Trophoblast cell (in vitro differentiated cells and primary cell): ENCODE data around the gene DEPDC5.

ENCODE experiments used
- DNase-seq, 2 donors: peaks; one replicate each; pipeline ENCODE4 v3.0.0-alpha.2; 2016
- H2AFZ ChIP-seq: 2 replicates; pipeline ENCODE4 v1.6.1; 2013; ENCODE audit warnings: low read length, moderate library complexity, mild to moderate bottlenecking; ENCODE audit not compliant: insufficient read depth, poor library complexity
- H2AK5ac ChIP-seq: 2 replicates; pipeline ENCODE4 v1.6.1; 2013; ENCODE audit warnings: mild to moderate bottlenecking, low read length
- H2BK120ac ChIP-seq: 2 replicates; pipeline ENCODE4 v1.6.1; 2013; ENCODE audit warnings: low read length, mild to moderate bottlenecking, moderate library complexity; ENCODE audit not compliant: insufficient read depth, poor library complexity
- H2BK12ac ChIP-seq: 2 replicates; pipeline ENCODE4 v1.6.1; 2013; ENCODE audit warnings: mild to moderate bottlenecking, low read length, moderate library complexity
- H2BK5ac ChIP-seq: 2 replicates; pipeline ENCODE4 v1.6.1; 2013; ENCODE audit warnings: low read length, low read depth, moderate library complexity, mild to moderate bottlenecking; ENCODE audit not compliant: poor library complexity
- H3K14ac ChIP-seq: 2 replicates; pipeline ENCODE4 v1.6.1; 2013; ENCODE audit warnings: mild to moderate bottlenecking, low read length
- H3K18ac ChIP-seq: 2 replicates; pipeline ENCODE4 v1.6.1; 2013; ENCODE audit warnings: mild to moderate bottlenecking, low read length
- H3K23ac ChIP-seq: 2 replicates; pipeline ENCODE4 v1.6.1; 2013; ENCODE audit warnings: low read length
- H3K27ac ChIP-seq: 2 replicates; pipeline ENCODE4 v1.5.1; 2013; ENCODE audit warnings: low read depth, mild to moderate bottlenecking, inconsistent platforms, low read length, moderate library complexity
- H3K27me3 ChIP-seq: 2 replicates; pipeline ENCODE4 v1.6.1; 2013; ENCODE audit warnings: inconsistent platforms, mild to moderate bottlenecking, low read length, moderate library complexity; ENCODE audit not compliant: insufficient read depth
- H3K36me3 ChIP-seq, 2 experiments: 1 replicate in 1 of 2; 2 replicates in 1 of 2; pipeline ENCODE4 v1.6.1; 2013; ENCODE audit warnings: low read length in 2 of 2, mild to moderate bottlenecking in 2 of 2, moderate library complexity in 1 of 2; ENCODE audit not compliant: insufficient read depth in 2 of 2, control insufficient read depth in 1 of 2
- H3K4ac ChIP-seq: 2 replicates; pipeline ENCODE4 v1.6.1; 2013; ENCODE audit warnings: low read depth, mild to moderate bottlenecking, low read length, moderate library complexity
- H3K4me1 ChIP-seq, 2 experiments: 1 replicate in 1 of 2; 2 replicates in 1 of 2; pipeline ENCODE4 v1.6.1; 2013; ENCODE audit warnings: low read length in 2 of 2, mild to moderate bottlenecking in 2 of 2, moderate library complexity in 1 of 2; ENCODE audit not compliant: insufficient read depth in 2 of 2, control insufficient read depth in 1 of 2
- H3K4me2 ChIP-seq: 2 replicates; pipeline ENCODE4 v1.6.1; 2013; ENCODE audit warnings: inconsistent platforms, mild to moderate bottlenecking, low read length, moderate library complexity
- H3K4me3 ChIP-seq: 2 replicates; pipeline ENCODE4 v1.5.1; 2013; ENCODE audit warnings: mild to moderate bottlenecking, low read depth, low read length, inconsistent platforms
- H3K79me1 ChIP-seq: one replicate; pipeline ENCODE4 v1.6.1; 2013; ENCODE audit warnings: low read length
- H3K79me2 ChIP-seq: 2 replicates; pipeline ENCODE4 v1.6.1; 2013; ENCODE audit warnings: low read length, mild to moderate bottlenecking; ENCODE audit not compliant: control insufficient read depth, insufficient read depth, poor library complexity
- H3K9ac ChIP-seq: 2 replicates; pipeline ENCODE4 v1.6.1; 2013; ENCODE audit warnings: mild to moderate bottlenecking, low read length
- H3K9me3 ChIP-seq: 2 replicates; pipeline ENCODE4 v1.6.1; 2013; ENCODE audit warnings: low read depth, mild to moderate bottlenecking, control low read depth, inconsistent platforms, low read length; ENCODE audit not compliant: insufficient read depth
- H4K12ac ChIP-seq: 2 replicates; pipeline ENCODE4 v1.6.1; 2013; ENCODE audit warnings: low read depth, mild to moderate bottlenecking, low read length, moderate library complexity
- H4K8ac ChIP-seq: 2 replicates; pipeline ENCODE4 v1.6.1; 2013; ENCODE audit warnings: low read depth, mild to moderate bottlenecking, low read length, moderate library complexity
- H4K91ac ChIP-seq: one replicate; pipeline ENCODE4 v1.6.1; 2013; ENCODE audit warnings: low read depth, mild to moderate bottlenecking, low read length, moderate library complexity
- WGBS: extraction: QIAGEN DNeasy Blood & Tissue Kit; methylation state at CpG from one replicate; pipeline ENCODE4 v1.1.7; 2013; ENCODE audit warnings: missing lambda C conversion rate; ENCODE audit not compliant: insufficient read length, insufficient coverage; ENCODE audit errors: extremely low coverage; 5-methylcytosine and 5-hydroxymethylcytosine counted together

Gene DEPDC5

GRCh38 chr22:31923136-31923535 lies 169.3 kb downstream of the DEPDC5 start:
- H2AK5ac ChIP-seq, result no peak overlapping the region
- no peak overlapping the region for H4K12ac ChIP-seq
- H3K27me3 ChIP-seq, result no peaks in the 10 kb centered on the region
- H3K27ac ChIP-seq, result no peak overlapping the region
- DNase-seq, result peak in 1 of 2 donors; percentile 28
- H4K8ac ChIP-seq, result no peak overlapping the region
- H3K4me3 ChIP-seq, result no peak overlapping the region
- H2BK12ac ChIP-seq, result no peak overlapping the region
- no peak overlapping the region for H2BK120ac ChIP-seq
- H3K4ac ChIP-seq, result no peak overlapping the region
- no peaks in the 10 kb centered on the region for H3K36me3 ChIP-seq
- no peak overlapping the region for H2AFZ ChIP-seq
- H3K79me1 ChIP-seq, result no peaks in the 10 kb centered on the region
- no peaks in the 10 kb centered on the region for H3K9me3 ChIP-seq
- no peak overlapping the region for H3K14ac ChIP-seq
- no peak overlapping the region for H3K4me2 ChIP-seq
- WGBS, result no CpG with 5 or more reads among the region's 5 CpGs
- no peak overlapping the region for H3K18ac ChIP-seq
- no peak overlapping the region for H3K23ac ChIP-seq
- no peak overlapping the region for H4K91ac ChIP-seq
- no peaks in the 10 kb centered on the region for H3K79me2 ChIP-seq
- no peak overlapping the region for H3K9ac ChIP-seq
- no peak overlapping the region for H2BK5ac ChIP-seq
- no peaks in the 10 kb centered on the region for H3K4me1 ChIP-seq

- no peak overlapping the region for H3K27ac ChIP-seq
- DNase-seq, result no peak
- no peak overlapping the region for H3K4me3 ChIP-seq
- no peak overlapping the region for H2BK5ac ChIP-seq
- H3K79me1 ChIP-seq, result no peaks in the 10 kb centered on the region
- H3K18ac ChIP-seq, result no peak overlapping the region
- H3K4ac ChIP-seq, result no peak overlapping the region
- no CpG with 5 or more reads among the region's 2 CpGs for WGBS
- H3K4me2 ChIP-seq, result no peak overlapping the region
- H3K4me1 ChIP-seq, result no peaks in the 10 kb centered on the region
- no peaks in the 10 kb centered on the region for H3K9me3 ChIP-seq
- no peak overlapping the region for H3K23ac ChIP-seq
- no peak overlapping the region for H2AFZ ChIP-seq
- H2BK12ac ChIP-seq, result no peak overlapping the region
- no peak overlapping the region for H2BK120ac ChIP-seq
- no peak overlapping the region for H4K91ac ChIP-seq
- H3K27me3 ChIP-seq, result no peaks in the 10 kb centered on the region
- H4K12ac ChIP-seq, result no peak overlapping the region
- no peaks in the 10 kb centered on the region for H3K79me2 ChIP-seq
- no peak overlapping the region for H2AK5ac ChIP-seq
- H3K36me3 ChIP-seq, result no peaks in the 10 kb centered on the region
- no peak overlapping the region for H4K8ac ChIP-seq
- no peak overlapping the region for H3K9ac ChIP-seq
- H3K14ac ChIP-seq, result no peak overlapping the region
These were observed 169.9 kb downstream of the DEPDC5 start for GRCh38 chr22:31923747-31924146.

DNA sequence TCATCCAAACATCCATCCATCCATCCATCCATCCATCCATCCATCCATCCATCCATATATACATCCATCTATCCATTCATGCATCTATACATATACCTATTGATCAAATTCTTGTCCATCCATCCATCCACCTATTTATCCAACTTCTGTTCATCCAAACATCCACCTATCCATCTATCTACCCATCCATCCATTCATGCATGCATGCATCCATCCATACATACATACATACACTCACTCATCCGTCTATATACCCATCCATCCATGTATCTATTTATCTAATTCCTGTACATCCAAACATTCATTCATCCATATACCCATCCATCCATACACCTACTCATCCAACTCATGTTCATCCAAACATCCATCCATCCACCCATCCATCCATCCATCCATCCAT lies 171.2 kb downstream of the DEPDC5 start:
- no peaks in the 10 kb centered on the region for H3K4me1 ChIP-seq
- H3K36me3 ChIP-seq, result no peaks in the 10 kb centered on the region
- H2BK12ac ChIP-seq, result no peak overlapping the region
- no peak overlapping the region for H3K4me3 ChIP-seq
- H4K12ac ChIP-seq, result no peak overlapping the region
- H3K9me3 ChIP-seq, result no peaks in the 10 kb centered on the region
- DNase-seq, result no peak
- H3K27me3 ChIP-seq, result no peaks in the 10 kb centered on the region
- H2AFZ ChIP-seq, result no peak overlapping the region
- no peaks in the 10 kb centered on the region for H3K79me2 ChIP-seq
- no peak overlapping the region for H3K23ac ChIP-seq
- no peak overlapping the region for H3K18ac ChIP-seq
- H2BK5ac ChIP-seq, result no peak overlapping the region
- no peak overlapping the region for H4K8ac ChIP-seq
- no peak overlapping the region for H3K27ac ChIP-seq
- no peaks in the 10 kb centered on the region for H3K79me1 ChIP-seq
- 100% methylated on average over 1 of the region's 1 CpG for WGBS
- H2AK5ac ChIP-seq, result no peak overlapping the region
- no peak overlapping the region for H3K9ac ChIP-seq
- H3K4ac ChIP-seq, result no peak overlapping the region
- H2BK120ac ChIP-seq, result no peak overlapping the region
- no peak overlapping the region for H4K91ac ChIP-seq
- H3K4me2 ChIP-seq, result no peak overlapping the region
- H3K14ac ChIP-seq, result no peak overlapping the region

DNA sequence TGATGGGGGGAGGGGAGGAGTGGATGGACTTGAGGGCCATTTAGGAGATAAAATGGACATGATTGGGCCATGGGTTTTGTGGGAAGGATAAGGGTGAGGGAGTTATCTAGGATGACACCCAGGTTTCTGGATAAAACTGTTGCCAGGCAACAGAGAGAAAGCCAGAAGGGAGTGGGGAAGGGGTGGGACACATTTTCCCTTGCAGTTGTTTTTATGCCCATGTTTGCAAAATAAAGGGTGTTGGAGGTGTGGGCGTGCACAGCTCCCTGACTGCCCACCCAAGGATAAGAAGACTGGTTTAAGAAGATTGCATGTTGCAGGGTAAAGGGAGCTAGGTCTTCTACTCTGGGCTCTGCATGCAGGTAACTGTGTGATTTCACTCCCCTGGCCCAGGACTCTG lies 172.2 kb downstream of the DEPDC5 start:
- no peak overlapping the region for H2BK12ac ChIP-seq
- no peaks in the 10 kb centered on the region for H3K4me1 ChIP-seq
- H3K4me2 ChIP-seq, result no peak overlapping the region
- H3K14ac ChIP-seq, result no peak overlapping the region
- H3K18ac ChIP-seq, result no peak overlapping the region
- H4K8ac ChIP-seq, result no peak overlapping the region
- H3K36me3 ChIP-seq, result no peaks in the 10 kb centered on the region
- H3K27me3 ChIP-seq, result no peaks in the 10 kb centered on the region
- H3K9ac ChIP-seq, result no peak overlapping the region
- no peak overlapping the region for H3K4me3 ChIP-seq
- WGBS, result no CpG with 5 or more reads among the region's 1 CpG
- H3K79me2 ChIP-seq, result no peaks in the 10 kb centered on the region
- no peak overlapping the region for H3K23ac ChIP-seq
- DNase-seq, result no peak
- H2AK5ac ChIP-seq, result no peak overlapping the region
- H4K12ac ChIP-seq, result no peak overlapping the region
- H3K9me3 ChIP-seq, result no peaks in the 10 kb centered on the region
- H3K4ac ChIP-seq, result no peak overlapping the region
- H4K91ac ChIP-seq, result no peak overlapping the region
- H2BK5ac ChIP-seq, result no peak overlapping the region
- H3K79me1 ChIP-seq, result no peaks in the 10 kb centered on the region
- no peak overlapping the region for H3K27ac ChIP-seq
- no peak overlapping the region for H2AFZ ChIP-seq
- no peak overlapping the region for H2BK120ac ChIP-seq
